ENCODE data around the gene COL5A1. TPM values are rescaled to one million over a fixed set of nuclear protein-coding genes. Genes with fewer than 3 reads are reported as not detected.
"Not testable (repeated sequence)": the region's sequence is repeated elsewhere in the genome, so short reads cannot be mapped to it uniquely, and the experiment has no call there.

COL5A1 gene
- total RNA-seq, 2 donors from 2014 or later: 10.9 to 21.7 TPM

DNA sequence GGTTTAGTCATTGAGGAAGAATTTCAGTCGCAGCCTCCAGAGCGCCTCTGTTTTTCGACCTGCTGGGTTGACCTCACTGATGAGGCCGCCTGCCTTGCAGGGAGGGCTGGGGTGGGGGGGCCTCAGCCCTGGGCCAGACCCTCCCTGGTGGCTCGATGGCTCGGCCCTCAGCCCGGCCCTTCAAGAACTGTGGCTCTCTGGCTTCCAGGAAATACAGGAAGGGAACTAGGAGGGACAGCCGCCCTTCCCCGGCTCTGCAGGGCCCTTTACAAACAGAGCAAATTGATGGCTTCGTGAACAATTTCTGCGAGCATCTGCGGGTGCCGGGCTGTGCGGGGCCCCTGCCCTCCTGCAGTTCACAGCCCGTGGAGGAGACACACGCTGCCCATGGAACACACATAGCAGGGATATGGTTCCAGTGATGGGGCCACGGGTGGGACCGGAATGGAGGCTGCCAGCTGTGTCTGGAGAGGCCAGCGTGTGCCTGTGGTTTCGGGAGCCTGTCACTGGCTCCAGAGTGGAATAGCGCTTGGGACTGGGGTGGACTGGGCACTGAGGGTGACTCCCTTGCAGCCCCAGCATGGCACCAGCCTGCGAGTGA lies 39.6 kb downstream of the COL5A1 start:
- Histone ChIP-seq H3K4me1 (no peaks in the 10 kb centered on the region), H3K27ac (no peak overlapping the region)
- intact Hi-C loops (cut with DNase I): no loop called here

DNA sequence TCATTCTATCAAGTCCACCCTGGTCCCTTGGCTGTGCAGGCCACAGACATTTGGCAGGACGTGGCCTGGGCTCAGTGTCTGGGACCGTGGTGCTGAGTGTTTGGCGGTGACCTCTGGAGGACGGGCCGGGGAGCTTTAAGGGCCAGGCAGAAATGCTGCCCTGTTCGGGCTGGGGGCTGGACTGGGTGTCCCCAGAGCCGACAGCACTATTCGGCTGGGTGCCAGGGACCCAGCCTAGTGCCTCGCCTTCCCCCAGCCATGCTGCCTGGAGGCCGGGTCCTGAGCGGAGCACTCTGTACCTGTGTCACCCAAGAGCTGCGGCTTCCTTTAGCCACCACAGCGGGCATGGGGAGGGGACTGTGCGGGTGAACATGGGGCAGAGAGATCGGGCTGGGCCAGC lies 40.4 kb downstream of the COL5A1 start:
- no peaks in the 10 kb centered on the region for H3K36me3 ChIP-seq
- H3K9ac ChIP-seq (ENCODE audit: low read depth in 2 of 2, low read length in 2 of 2): no peak overlapping the region
- no peak overlapping the region for H3K4me3 ChIP-seq
- TF ChIP-seq, protein P1, sequence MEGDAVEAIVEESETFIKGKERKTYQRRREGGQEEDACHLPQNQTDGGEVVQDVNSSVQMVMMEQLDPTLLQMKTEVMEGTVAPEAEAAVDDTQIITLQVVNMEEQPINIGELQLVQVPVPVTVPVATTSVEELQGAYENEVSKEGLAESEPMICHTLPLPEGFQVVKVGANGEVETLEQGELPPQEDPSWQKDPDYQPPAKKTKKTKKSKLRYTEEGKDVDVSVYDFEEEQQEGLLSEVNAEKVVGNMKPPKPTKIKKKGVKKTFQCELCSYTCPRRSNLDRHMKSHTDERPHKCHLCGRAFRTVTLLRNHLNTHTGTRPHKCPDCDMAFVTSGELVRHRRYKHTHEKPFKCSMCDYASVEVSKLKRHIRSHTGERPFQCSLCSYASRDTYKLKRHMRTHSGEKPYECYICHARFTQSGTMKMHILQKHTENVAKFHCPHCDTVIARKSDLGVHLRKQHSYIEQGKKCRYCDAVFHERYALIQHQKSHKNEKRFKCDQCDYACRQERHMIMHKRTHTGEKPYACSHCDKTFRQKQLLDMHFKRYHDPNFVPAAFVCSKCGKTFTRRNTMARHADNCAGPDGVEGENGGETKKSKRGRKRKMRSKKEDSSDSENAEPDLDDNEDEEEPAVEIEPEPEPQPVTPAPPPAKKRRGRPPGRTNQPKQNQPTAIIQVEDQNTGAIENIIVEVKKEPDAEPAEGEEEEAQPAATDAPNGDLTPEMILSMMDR (IDR thresholded peaks at IDR 0.05): no peak
- no peaks in the 10 kb centered on the region for H3K4me1 ChIP-seq
- DNase-seq: no peak
- H3K9me3 ChIP-seq: no peaks in the 10 kb centered on the region
- H3K27me3 ChIP-seq: no peaks in the 10 kb centered on the region
- intact Hi-C loops (cut with DNase I): no loop called here
- H3K27ac ChIP-seq: no peak overlapping the region

More for the DNA sequence above, 39.6 kb downstream of the COL5A1 start:
- H3K4me3 ChIP-seq: no peak overlapping the region
- no peaks in the 10 kb centered on the region for H3K27me3 ChIP-seq
- TF ChIP-seq, protein P1 (IDR thresholded peaks at IDR 0.05): no peak
- no peak for DNase-seq
- no peak overlapping the region for H3K9ac ChIP-seq (ENCODE audit: low read depth in 2 of 2, low read length in 2 of 2)
- H3K9me3 ChIP-seq: no peaks in the 10 kb centered on the region
- no peaks in the 10 kb centered on the region for H3K36me3 ChIP-seq

DNA sequence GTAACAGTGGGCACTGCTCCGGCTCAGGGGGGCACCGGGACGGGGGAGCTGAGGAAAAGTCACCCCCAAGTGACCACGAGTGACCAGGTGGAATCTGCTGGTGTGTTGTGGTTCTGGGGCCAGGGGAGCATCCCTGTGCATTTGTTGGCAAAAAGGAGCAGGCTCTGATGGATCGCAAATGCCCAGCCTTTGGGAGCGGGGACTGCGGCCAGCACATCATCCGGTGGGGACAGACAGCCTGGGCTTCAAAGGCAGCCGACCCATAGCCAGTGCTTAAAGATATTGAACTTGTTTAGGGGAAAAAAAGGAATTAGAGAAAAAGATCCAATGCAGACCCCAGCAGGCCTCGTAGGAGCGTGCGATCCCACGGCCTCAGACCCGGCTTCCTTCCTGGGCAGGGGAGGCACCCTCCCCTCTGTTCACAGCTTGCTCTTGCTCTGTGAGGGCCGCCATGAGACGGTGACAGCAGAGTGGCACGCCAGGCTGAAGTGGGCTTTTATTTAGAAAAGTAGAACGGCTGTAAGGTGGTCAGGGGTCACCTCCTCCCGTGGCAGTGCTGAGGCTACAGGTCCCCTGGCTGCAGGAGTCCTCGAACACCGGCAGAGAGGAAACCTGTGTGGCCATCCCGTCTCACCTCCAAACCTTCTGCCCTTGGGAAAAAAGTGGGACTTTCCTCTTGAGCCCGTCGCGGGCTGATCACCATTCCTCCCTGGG lies 41.2 kb downstream of the COL5A1 start:
- intact Hi-C loops (cut with DNase I): no loop called here
- Histone ChIP-seq H3K9ac (ENCODE audit: low read depth in 2 of 2, low read length in 2 of 2) (no peak overlapping the region), H3K27ac (no peak overlapping the region), H3K36me3 (no peaks in the 10 kb centered on the region), H3K27me3 (no peaks in the 10 kb centered on the region), H3K9me3 (no peaks in the 10 kb centered on the region), H3K4me3 (no peak overlapping the region), H3K4me1 (no peaks in the 10 kb centered on the region)
- DNase-seq: no peak
- TF ChIP-seq, protein P1 (IDR thresholded peaks at IDR 0.05): no peak

DNA sequence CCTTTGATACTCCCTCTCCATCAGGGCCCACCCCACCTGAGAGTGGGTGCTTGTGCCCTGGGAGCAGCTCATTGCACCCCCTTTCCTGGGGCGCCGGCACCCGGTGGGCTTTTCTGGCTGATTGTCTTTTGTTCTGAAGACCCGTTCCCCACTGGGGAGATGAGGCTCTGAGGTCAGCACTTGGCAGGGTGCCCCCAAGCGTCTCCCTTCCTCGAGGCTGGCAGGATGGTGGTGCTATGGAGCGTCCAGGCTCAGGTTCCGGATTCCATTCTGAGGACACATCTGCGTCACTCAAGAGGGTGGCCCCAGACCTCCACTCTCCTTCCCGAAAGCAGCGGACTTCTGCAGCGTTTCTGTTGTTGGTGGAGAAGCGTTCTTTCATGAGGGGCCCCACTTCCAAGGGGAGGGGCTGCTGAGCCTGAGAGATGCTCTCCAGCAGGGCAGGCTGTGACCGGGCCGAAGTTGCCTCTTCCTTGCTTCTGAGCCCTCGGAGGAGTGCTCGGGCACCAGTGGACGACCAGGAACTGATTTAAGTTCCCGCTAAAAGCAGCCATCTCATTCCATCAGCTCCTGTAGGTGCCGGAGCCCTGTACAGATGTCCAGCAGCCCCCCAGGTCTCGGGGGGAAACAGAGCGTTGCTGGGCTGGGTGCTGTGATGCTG lies 42.2 kb downstream of the COL5A1 start:
- H3K27me3 ChIP-seq: no peaks in the 10 kb centered on the region
- H3K9me3 ChIP-seq: no peaks in the 10 kb centered on the region
- TF ChIP-seq, protein P1 (IDR thresholded peaks at IDR 0.05): no peak
- no peak overlapping the region for H3K9ac ChIP-seq (ENCODE audit: low read depth in 2 of 2, low read length in 2 of 2)
- H3K4me1 ChIP-seq: no peaks in the 10 kb centered on the region
- H3K36me3 ChIP-seq: no peaks in the 10 kb centered on the region
- intact Hi-C loops (cut with DNase I): no loop called here
- no peak overlapping the region for H3K4me3 ChIP-seq
- DNase-seq: no peak
- no peak overlapping the region for H3K27ac ChIP-seq

DNA sequence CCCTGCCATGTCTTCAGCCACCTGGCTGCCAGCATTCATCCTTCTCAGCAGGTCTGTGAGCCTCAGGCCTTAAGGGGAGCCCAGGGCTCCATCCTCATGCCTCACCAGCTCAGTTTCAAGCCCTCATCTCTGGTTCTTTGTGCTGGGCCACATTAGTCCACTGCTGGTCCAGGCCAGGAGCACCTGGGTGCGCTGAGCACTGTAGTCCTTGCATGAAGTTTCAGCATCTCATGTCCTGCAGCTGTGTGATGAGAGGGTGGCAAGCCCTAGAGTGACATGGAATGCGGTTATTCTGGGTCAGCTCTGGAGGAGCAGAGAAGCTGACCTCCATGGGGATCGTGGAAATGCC lies 42.7 kb downstream of the COL5A1 start:
- H3K4me3 ChIP-seq: no peak overlapping the region
- H3K9me3 ChIP-seq: no peaks in the 10 kb centered on the region
- TF ChIP-seq, protein P1 (IDR thresholded peaks at IDR 0.05): no peak
- DNase-seq: no peak
- H3K27me3 ChIP-seq: no peaks in the 10 kb centered on the region
- H3K4me1 ChIP-seq: no peaks in the 10 kb centered on the region
- no peak overlapping the region for H3K9ac ChIP-seq (ENCODE audit: low read depth in 2 of 2, low read length in 2 of 2)
- no peaks in the 10 kb centered on the region for H3K36me3 ChIP-seq
- intact Hi-C loops (cut with DNase I): no loop called here
- H3K27ac ChIP-seq: no peak overlapping the region

DNA sequence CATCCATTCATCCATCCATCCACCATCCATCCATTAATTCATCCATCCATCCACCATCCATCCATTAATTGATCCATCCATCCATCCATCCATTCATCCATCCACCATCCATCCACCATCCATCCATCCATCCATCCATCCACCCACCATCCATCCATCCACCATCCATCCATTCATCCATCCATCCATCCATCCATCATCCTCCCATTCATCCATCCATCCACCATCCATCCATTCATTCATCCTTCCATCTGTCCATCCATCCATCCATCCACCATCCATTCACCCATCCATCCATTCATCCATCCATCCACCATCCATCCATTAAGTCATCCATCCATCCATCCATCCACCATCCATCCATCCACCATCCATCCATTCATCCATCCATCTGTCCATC lies 43.3 kb downstream of the COL5A1 start:
- H3K27me3 ChIP-seq; H3K36me3 ChIP-seq; H3K9ac ChIP-seq (ENCODE audit: low read depth in 2 of 2, low read length in 2 of 2); H3K4me1 ChIP-seq; intact Hi-C loops (cut with DNase I); H3K27ac ChIP-seq; DNase-seq; H3K4me3 ChIP-seq; H3K9me3 ChIP-seq: not testable (repeated sequence)

Measured in colonic mucosa (tissue), 4 donors.